Body of pancreas (tissue), 4 donors: ENCODE measurements around the gene ITPR2.

Experiments
- POLR2A ChIP-seq, 3 donors: fragments of 450-650 bp; IDR thresholded peaks; one replicate each; pipeline ENCODE4 v1.6.1; 2016; ENCODE audit warnings: antibody characterized with exemption in 3 of 3, mild to moderate bottlenecking in 2 of 3
- TF ChIP-seq, protein P1 (sequence below), 7 experiments: fragments of 450-650 bp in 4 of 7; fragments of 200-600 bp in 3 of 7; sonication (generic) in 3 of 7; IDR thresholded peaks; one replicate each; pipeline ENCODE4 v1.5.1; 2016 to 2019; ENCODE audit warnings: antibody characterized with exemption in 7 of 7

DNA sequence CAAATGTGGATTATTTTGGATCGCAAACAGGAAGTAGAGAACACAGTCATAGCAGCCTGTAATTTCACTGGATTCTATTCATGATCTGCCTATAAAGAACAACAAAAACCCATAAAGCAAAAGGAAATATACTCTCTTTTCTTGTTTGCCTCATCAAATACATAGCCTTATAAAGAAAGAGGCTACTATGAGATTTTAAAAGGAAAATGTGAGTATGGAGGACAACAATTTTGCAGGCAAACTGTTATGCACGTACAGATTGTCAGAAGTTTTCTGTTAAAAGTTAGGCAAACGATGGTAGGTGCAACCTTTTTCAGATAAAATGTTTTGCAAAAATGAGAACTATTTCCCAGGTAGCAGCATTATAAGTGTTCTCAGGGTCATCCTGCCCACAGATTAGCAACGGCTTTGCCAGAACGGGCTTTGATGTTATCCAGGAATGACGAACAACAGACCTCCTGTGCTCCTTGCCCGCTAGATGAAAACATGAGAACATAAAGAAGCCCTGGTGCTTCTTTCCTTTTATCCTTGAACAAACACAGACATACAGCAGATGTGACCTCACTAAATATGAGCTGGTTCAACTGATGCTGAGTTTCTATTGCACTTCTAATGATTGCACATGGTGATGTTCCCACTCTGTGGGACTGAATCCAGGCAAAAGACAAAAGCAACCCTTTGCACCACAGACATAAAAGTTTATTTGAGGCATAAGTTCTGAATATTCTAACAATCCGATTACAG, 88.1 kb downstream of the ITPR2 start:
- TF ChIP-seq, protein P1, sequence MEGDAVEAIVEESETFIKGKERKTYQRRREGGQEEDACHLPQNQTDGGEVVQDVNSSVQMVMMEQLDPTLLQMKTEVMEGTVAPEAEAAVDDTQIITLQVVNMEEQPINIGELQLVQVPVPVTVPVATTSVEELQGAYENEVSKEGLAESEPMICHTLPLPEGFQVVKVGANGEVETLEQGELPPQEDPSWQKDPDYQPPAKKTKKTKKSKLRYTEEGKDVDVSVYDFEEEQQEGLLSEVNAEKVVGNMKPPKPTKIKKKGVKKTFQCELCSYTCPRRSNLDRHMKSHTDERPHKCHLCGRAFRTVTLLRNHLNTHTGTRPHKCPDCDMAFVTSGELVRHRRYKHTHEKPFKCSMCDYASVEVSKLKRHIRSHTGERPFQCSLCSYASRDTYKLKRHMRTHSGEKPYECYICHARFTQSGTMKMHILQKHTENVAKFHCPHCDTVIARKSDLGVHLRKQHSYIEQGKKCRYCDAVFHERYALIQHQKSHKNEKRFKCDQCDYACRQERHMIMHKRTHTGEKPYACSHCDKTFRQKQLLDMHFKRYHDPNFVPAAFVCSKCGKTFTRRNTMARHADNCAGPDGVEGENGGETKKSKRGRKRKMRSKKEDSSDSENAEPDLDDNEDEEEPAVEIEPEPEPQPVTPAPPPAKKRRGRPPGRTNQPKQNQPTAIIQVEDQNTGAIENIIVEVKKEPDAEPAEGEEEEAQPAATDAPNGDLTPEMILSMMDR (IDR thresholded peaks at IDR 0.05), result no peak
- no peak for TF ChIP-seq POLR2A (IDR thresholded peaks at IDR 0.05)
